Activated CD8-positive, alpha-beta memory T cell treated with anti-CD3 and anti-CD28 coated beads, Interleukin-2, amount 10 ng/mL, durations not matched to agents 7 days and 5 days (primary cell): ENCODE results near the gene LRRC75A. TPM values are rescaled to one million over a fixed set of nuclear protein-coding genes. Genes with fewer than 3 reads are reported as not detected.
"Not testable (repeated sequence)": the region's sequence is repeated elsewhere in the genome, so short reads cannot be mapped to it uniquely, and the experiment has no call there.

Experiments used
- ATAC-seq: fragments of 150-1000 bp; cut with Tn5 transposase; one replicate; pipeline ENCODE4 v1.10.0; 2021; ENCODE audit warnings: moderate library complexity
- CTCF ChIA-PET: fragments of 350-600 bp; sonication (Branson Sonifier 250); formaldehyde crosslinking; loops from one replicate; lab custom pipeline; 2021; ENCODE audit warnings: antibody characterized with exemption; lab: Charles Lee
- DNase-seq: peaks from one replicate; pipeline ENCODE4 v3.0.0-alpha.2; 2020
- H3K27ac Mint-ChIP-seq: one replicate; pipeline ENCODE4 v1.8.0; 2021; ENCODE audit warnings: mild to moderate bottlenecking, mixed read lengths
- H3K27me3 Mint-ChIP-seq: one replicate; pipeline ENCODE4 v1.8.0; 2021; ENCODE audit warnings: mixed read lengths
- H3K36me3 Mint-ChIP-seq: one replicate; pipeline ENCODE4 v1.8.0; 2021; ENCODE audit warnings: mild to moderate bottlenecking, mixed read lengths
- H3K4me1 Mint-ChIP-seq: one replicate; pipeline ENCODE4 v1.8.0; 2021; ENCODE audit warnings: mixed read lengths
- H3K4me3 Mint-ChIP-seq: one replicate; pipeline ENCODE4 v1.8.0; 2021; ENCODE audit warnings: mild to moderate bottlenecking, moderate library complexity, mixed read lengths
- H3K9me3 Mint-ChIP-seq: one replicate; pipeline ENCODE4 v1.8.0; 2022; ENCODE audit warnings: low read depth, mixed read lengths
- total RNA-seq, 2 experiments: library from RNA; stranded (reverse); gene quantifications; one replicate each; pipeline ENCODE4 v1.2.3, GENCODE V29; 2021

The LRRC75A gene
- 1 to 10 TPM; 3.0 to 4.6 TPM for total RNA-seq

- Mint-ChIP-seq H3K4me3 (peak within 1 kb of the TSS; percentile 66), H3K27ac (no peak within 1 kb of the TSS), H3K9me3 (no peaks in the 10 kb centered on the region), H3K36me3 (no peaks in the 10 kb centered on the region), H3K27me3 (peaks cover 39% of the 10 kb centered on the region), H3K4me1 (peaks cover 6% of the 10 kb centered on the region)
- ATAC-seq (peak; percentile 94), DNase-seq (peak; percentile 53)
- CTCF ChIA-PET: interaction anchor here (0.6 kb wide), 1 partner anchor 53 kb away, joined by 4 read pairs; no protein-coding TSS in a partner anchor
Measured at GRCh38 chr17:16491703-16492612, at the start of gene LRRC75A. Gene LRRC75A (minus strand): TSS chr17:16492193. CDS start chr17:16491990, 203 bp downstream.

DNA sequence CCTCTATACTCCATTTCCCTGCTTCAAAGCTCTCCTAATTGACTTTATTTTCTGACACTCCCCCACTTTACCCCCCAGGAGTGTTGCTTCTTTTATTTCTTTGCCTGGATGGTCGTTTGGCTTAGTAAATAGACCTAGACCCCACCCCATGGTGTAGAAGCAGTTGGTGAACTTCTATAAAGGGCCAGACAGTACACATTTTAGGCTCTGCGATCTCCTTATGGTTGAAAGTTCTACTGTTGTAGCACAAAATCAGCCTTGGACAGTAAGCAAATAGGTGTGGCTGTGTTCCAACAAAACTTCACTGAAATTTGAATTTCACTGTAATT is 45.1 kb upstream of the LRRC75A start:
- peaks cover 7% of the 10 kb centered on the region for H3K9me3 Mint-ChIP-seq
- H3K4me1 Mint-ChIP-seq: peaks cover 20% of the 10 kb centered on the region
- H3K4me3 Mint-ChIP-seq: peak overlapping the region; percentile 98
- DNase-seq: no peak
- peak overlapping the region; percentile 97 for H3K27ac Mint-ChIP-seq
- CTCF ChIA-PET: interaction anchor here (0.7 to 3.6 kb wide), 9 partner anchors 9 to 186 kb away, joined by 3 to 33 read pairs (median 4); no protein-coding TSS in a partner anchor
- peaks cover 5% of the 10 kb centered on the region for H3K36me3 Mint-ChIP-seq
- H3K27me3 Mint-ChIP-seq: peaks cover 2% of the 10 kb centered on the region
- no peak for ATAC-seq

DNA sequence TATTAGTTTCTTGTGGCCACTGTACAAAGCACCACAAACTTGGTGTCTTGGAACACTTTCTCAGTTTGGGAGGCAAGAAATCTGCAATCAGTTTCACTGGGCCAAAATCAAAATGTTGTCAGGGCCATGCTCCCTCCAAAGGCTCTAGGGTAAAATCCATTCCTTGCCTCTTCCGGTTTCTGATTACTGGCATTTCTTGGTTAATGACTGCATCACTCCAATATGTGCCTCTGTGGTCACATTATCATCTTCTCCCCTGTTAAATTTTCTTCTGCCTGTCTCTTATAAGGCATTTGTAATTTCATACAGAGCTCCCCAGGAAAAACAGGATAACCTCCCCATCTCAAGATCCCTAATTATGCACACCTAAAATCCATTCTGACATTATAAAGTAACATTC is 42.2 kb upstream of the LRRC75A start:
- Mint-ChIP-seq H3K4me3 (no peak overlapping the region), H3K27me3 (peaks cover 10% of the 10 kb centered on the region), H3K9me3 (no peaks in the 10 kb centered on the region), H3K36me3 (peaks cover 3% of the 10 kb centered on the region), H3K4me1 (peaks cover 20% of the 10 kb centered on the region), H3K27ac (no peak overlapping the region)
- no peak for DNase-seq
- CTCF ChIA-PET: interaction anchor here (1.0 kb wide), 1 partner anchor 11 kb away, joined by 3 read pairs; no protein-coding TSS in a partner anchor
- ATAC-seq: no peak

- Mint-ChIP-seq H3K27ac (no peak overlapping the region), H3K9me3 (no peaks in the 10 kb centered on the region), H3K36me3 (no peaks in the 10 kb centered on the region), H3K4me1 (peaks cover 7% of the 10 kb centered on the region), H3K27me3 (peaks cover 36% of the 10 kb centered on the region), H3K4me3 (no peak overlapping the region)
- DNase-seq (no peak), ATAC-seq (no peak)
- CTCF ChIA-PET: interaction anchor here (1.0 to 3.5 kb wide), 4 partner anchors 9 to 76 kb away, joined by 3 to 11 read pairs (median 4); no protein-coding TSS in a partner anchor
Measured at GRCh38 chr17:16529906-16530305, 37.9 kb upstream of the LRRC75A start.

DNA sequence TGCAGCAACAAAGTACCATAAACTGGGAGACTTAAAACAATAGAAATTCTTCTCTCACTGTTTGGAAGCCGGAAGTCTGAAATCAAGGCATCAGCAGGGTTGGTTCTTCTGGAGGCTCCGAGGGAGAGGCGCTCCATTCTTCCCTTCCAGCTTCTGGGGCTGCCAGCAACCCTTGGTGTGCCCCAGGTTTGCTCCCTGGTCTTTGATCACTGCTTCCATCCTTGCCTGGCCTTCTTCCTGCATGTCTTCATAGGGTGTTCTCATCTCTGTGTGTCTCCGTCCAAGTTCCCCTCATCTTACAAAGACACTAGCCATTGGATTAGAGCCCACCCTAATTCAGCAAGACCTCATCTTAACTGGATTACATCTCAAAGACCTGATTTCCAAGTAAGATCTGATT is 35.3 kb upstream of the LRRC75A start:
- Mint-ChIP-seq H3K4me1 (peaks cover 2% of the 10 kb centered on the region), H3K27me3 (peaks cover 38% of the 10 kb centered on the region), H3K4me3 (no peak overlapping the region), H3K36me3 (no peaks in the 10 kb centered on the region), H3K27ac (no peak overlapping the region), H3K9me3 (no peaks in the 10 kb centered on the region)
- DNase-seq (no peak), ATAC-seq (no peak)
- CTCF ChIA-PET: interaction anchor here (1.2 kb wide), 1 partner anchor 9 kb away, joined by 3 read pairs; no protein-coding TSS in a partner anchor

- CTCF ChIA-PET: interaction anchor here (1.4 to 1.7 kb wide), 2 partner anchors 72 to 162 kb away, joined by 3 to 7 read pairs; no protein-coding TSS in a partner anchor
- not testable (repeated sequence) for H3K27ac Mint-ChIP-seq, ATAC-seq, H3K36me3 Mint-ChIP-seq, H3K4me3 Mint-ChIP-seq, DNase-seq, H3K4me1 Mint-ChIP-seq, H3K9me3 Mint-ChIP-seq
- H3K27me3 Mint-ChIP-seq: peaks cover 37% of the 10 kb centered on the region
Measured at GRCh38 chr17:16525556-16525955, 33.6 kb upstream of the LRRC75A start.

- Mint-ChIP-seq H3K27me3 (peaks cover 33% of the 10 kb centered on the region), H3K4me3 (no peak overlapping the region), H3K27ac (no peak overlapping the region), H3K4me1 (peaks cover 7% of the 10 kb centered on the region), H3K9me3 (no peaks in the 10 kb centered on the region), H3K36me3 (no peaks in the 10 kb centered on the region)
- CTCF ChIA-PET: interaction anchor here (0.8 to 4.9 kb wide), 23 partner anchors 10 to 172 kb away, joined by 3 to 64 read pairs (median 6); partner anchors contain the start of gene TRPV2
- ATAC-seq: peak; percentile 99
- peak; percentile 79 for DNase-seq
Measured at GRCh38 chr17:16521070-16521727, 29.2 kb upstream of the LRRC75A start.

GRCh38 chr17:16519021-16519420 is 27.0 kb upstream of the LRRC75A start:
- Mint-ChIP-seq H3K9me3 (no peaks in the 10 kb centered on the region), H3K27ac (no peak overlapping the region), H3K4me3 (no peak overlapping the region), H3K27me3 (peaks cover 39% of the 10 kb centered on the region), H3K4me1 (peaks cover 6% of the 10 kb centered on the region), H3K36me3 (no peaks in the 10 kb centered on the region)
- ATAC-seq: no peak
- DNase-seq: no peak
- CTCF ChIA-PET: interaction anchor here (1.0 to 1.9 kb wide), 2 partner anchors 13 to 155 kb away, joined by 3 to 7 read pairs; no protein-coding TSS in a partner anchor

- no peak for ATAC-seq
- DNase-seq: no peak
- no peaks in the 10 kb centered on the region for H3K9me3 Mint-ChIP-seq
- no peak overlapping the region for H3K27ac Mint-ChIP-seq
- peaks cover 7% of the 10 kb centered on the region for H3K4me1 Mint-ChIP-seq
- H3K27me3 Mint-ChIP-seq: peaks cover 44% of the 10 kb centered on the region
- no peak overlapping the region for H3K4me3 Mint-ChIP-seq
- CTCF ChIA-PET: interaction anchor here (1.1 to 1.9 kb wide), 3 partner anchors 20 to 154 kb away, joined by 3 to 7 read pairs (median 4); no protein-coding TSS in a partner anchor
- H3K36me3 Mint-ChIP-seq: no peaks in the 10 kb centered on the region
Measured at GRCh38 chr17:16517477-16517876, 25.5 kb upstream of the LRRC75A start.

- H3K27me3 Mint-ChIP-seq: peaks cover 44% of the 10 kb centered on the region
- H3K4me3 Mint-ChIP-seq: no peak overlapping the region
- ATAC-seq: no peak
- H3K36me3 Mint-ChIP-seq: no peaks in the 10 kb centered on the region
- CTCF ChIA-PET: interaction anchor here (0.5 to 1.1 kb wide), 2 partner anchors 19 to 21 kb away, joined by 3 to 4 read pairs; no protein-coding TSS in a partner anchor
- DNase-seq: no peak
- peaks cover 14% of the 10 kb centered on the region for H3K4me1 Mint-ChIP-seq
- H3K9me3 Mint-ChIP-seq: no peaks in the 10 kb centered on the region
- H3K27ac Mint-ChIP-seq: no peak overlapping the region
Measured at GRCh38 chr17:16516594-16517051, 24.6 kb upstream of the LRRC75A start.

DNA sequence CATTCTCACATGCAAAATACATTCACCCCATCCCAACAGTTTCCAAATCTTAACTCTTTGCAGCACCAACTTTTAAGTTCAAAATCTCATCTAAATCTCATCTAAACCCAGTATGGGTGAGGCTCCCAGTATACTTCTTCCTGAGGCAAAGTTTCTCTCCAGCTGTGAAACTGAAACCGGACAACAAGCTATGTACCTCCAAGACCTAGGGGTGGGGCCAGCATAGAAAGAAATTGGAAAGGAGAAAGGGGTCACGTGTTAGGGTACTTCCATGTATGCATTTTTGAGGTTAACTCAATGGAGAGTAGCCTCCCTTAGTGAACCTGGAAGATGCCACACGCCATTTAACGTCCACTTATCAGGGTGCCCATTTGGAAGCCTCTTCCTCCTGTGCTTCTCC is 23.9 kb upstream of the LRRC75A start:
- Mint-ChIP-seq H3K9me3 (no peaks in the 10 kb centered on the region), H3K36me3 (no peaks in the 10 kb centered on the region), H3K27me3 (peaks cover 44% of the 10 kb centered on the region), H3K4me1 (peaks cover 15% of the 10 kb centered on the region), H3K27ac (no peak overlapping the region), H3K4me3 (no peak overlapping the region)
- CTCF ChIA-PET: interaction anchor here (0.5 kb wide), 1 partner anchor 20 kb away, joined by 3 read pairs; no protein-coding TSS in a partner anchor
- no peak for ATAC-seq
- no peak for DNase-seq

DNA sequence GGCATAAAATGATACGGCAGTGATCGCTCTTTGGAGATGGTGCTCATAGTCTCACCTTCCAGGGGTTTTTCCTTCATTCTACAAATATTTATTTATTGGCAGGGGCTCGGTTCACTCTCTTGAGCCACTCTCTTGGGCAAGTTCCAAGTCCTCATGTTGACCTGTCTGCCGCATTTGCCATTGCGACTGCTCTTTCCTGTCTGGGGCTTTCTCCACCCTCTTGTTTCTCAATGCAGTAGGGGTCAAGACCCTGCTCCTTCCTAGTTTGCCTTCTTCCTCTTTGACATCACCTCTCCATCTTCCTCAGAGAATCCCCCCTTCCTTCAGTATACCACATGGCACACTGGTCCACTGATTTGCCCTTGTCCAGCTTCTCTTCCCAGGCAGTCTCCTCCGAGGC is 21.9 kb upstream of the LRRC75A start:
- Mint-ChIP-seq H3K27me3 (peaks cover 41% of the 10 kb centered on the region), H3K4me1 (peaks cover 12% of the 10 kb centered on the region), H3K4me3 (no peak overlapping the region), H3K36me3 (no peaks in the 10 kb centered on the region), H3K9me3 (no peaks in the 10 kb centered on the region), H3K27ac (no peak overlapping the region)
- CTCF ChIA-PET: interaction anchor here (1.3 kb wide), 1 partner anchor 9 kb away, joined by 3 read pairs; no protein-coding TSS in a partner anchor
- no peak for ATAC-seq
- no peak for DNase-seq

- peaks cover 12% of the 10 kb centered on the region for H3K4me1 Mint-ChIP-seq
- CTCF ChIA-PET: interaction anchor here (1.7 kb wide), 1 partner anchor 77 kb away, joined by 5 read pairs; no protein-coding TSS in a partner anchor
Measured at GRCh38 chr17:16512011-16512410, 20.0 kb upstream of the LRRC75A start.

More at GRCh38 chr17:16512011-16512410, 20.0 kb upstream of the LRRC75A start:
- no peak overlapping the region for H3K4me3 Mint-ChIP-seq
- no peak for DNase-seq
- peak; percentile 27 for ATAC-seq
- no peaks in the 10 kb centered on the region for H3K36me3 Mint-ChIP-seq
- peaks cover 28% of the 10 kb centered on the region for H3K27me3 Mint-ChIP-seq
- H3K9me3 Mint-ChIP-seq: no peaks in the 10 kb centered on the region
- H3K27ac Mint-ChIP-seq: no peak overlapping the region
